Gastroesophageal sphincter (tissue), 3 donors: ENCODE results near the gene RAB28.

Source experiments
- EP300 ChIP-seq: sonication (generic); formaldehyde crosslinking; IDR thresholded peaks from one replicate; pipeline ENCODE4 v1.6.1; 2017; ENCODE audit warnings: antibody characterized with exemption, mild to moderate bottlenecking
- POLR2A ChIP-seq, 2 donors: fragments of 450-650 bp; IDR thresholded peaks; one replicate each; pipeline ENCODE4 v1.6.1; 2017; ENCODE audit warnings: antibody characterized with exemption in 2 of 2, mild to moderate bottlenecking in 2 of 2, moderate library complexity in 1 of 2
- TF ChIP-seq, protein P1 (sequence below), 4 experiments: fragments of 200-600 bp in 2 of 4; fragments of 450-650 bp in 2 of 4; sonication (generic) in 1 of 4; IDR thresholded peaks; one replicate each; pipeline ENCODE4 v1.5.1; 2017 to 2019; ENCODE audit warnings: antibody characterized with exemption in 4 of 4, mild to moderate bottlenecking in 2 of 4, moderate library complexity in 2 of 4

DNA sequence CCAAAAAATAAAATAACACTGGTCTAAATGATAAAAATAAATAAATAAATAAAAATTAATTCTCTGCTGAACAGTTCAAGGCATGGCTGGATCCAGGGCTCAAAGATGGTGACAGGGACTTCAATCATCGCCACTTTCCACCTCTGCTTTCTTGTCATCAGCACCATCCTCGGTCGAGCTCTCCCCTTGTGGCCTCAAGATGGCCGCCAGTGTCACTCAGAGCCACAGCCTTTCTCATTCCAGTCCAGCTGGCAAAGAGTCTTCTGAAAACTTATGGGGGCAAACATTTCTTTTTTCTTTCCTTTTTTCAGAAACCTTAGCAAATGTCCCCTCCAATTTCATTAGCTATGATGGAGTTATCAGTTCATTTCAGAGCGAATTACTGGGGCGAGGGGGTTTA, 119.5 kb downstream of the RAB28 start:
- TF ChIP-seq, protein P1, sequence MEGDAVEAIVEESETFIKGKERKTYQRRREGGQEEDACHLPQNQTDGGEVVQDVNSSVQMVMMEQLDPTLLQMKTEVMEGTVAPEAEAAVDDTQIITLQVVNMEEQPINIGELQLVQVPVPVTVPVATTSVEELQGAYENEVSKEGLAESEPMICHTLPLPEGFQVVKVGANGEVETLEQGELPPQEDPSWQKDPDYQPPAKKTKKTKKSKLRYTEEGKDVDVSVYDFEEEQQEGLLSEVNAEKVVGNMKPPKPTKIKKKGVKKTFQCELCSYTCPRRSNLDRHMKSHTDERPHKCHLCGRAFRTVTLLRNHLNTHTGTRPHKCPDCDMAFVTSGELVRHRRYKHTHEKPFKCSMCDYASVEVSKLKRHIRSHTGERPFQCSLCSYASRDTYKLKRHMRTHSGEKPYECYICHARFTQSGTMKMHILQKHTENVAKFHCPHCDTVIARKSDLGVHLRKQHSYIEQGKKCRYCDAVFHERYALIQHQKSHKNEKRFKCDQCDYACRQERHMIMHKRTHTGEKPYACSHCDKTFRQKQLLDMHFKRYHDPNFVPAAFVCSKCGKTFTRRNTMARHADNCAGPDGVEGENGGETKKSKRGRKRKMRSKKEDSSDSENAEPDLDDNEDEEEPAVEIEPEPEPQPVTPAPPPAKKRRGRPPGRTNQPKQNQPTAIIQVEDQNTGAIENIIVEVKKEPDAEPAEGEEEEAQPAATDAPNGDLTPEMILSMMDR (IDR thresholded peaks at IDR 0.05) = no peak
- TF ChIP-seq POLR2A (IDR thresholded peaks at IDR 0.05) = no peak
- no peak for TF ChIP-seq EP300
